HG02610 (cell line): ENCODE results near the gene GRM4.

Experiments used
- ATAC-seq: cut with Tn5 transposase; IDR thresholded peaks from one replicate; pipeline ENCODE4 v1.9.1; 2021; ENCODE audit warnings: mild to moderate bottlenecking, moderate library complexity; ENCODE audit not compliant: unreplicated experiment

The GRM4 gene

GRCh38 chr6:33983721-33984465 is 162.0 kb downstream of the GRM4 start:
- ATAC-seq = no peak

GRCh38 chr6:33983109-33983716 is 162.7 kb downstream of the GRM4 start:
- ATAC-seq = no peak

GRCh38 chr6:33981861-33982260 is 164.0 kb downstream of the GRM4 start:
- ATAC-seq = no peak

- ATAC-seq = no peak
Measured at GRCh38 chr6:33981421-33981820, 164.5 kb downstream of the GRM4 start.

GRCh38 chr6:33980176-33981175 is 165.4 kb downstream of the GRM4 start:
- ATAC-seq = no peak

- no peak for ATAC-seq
Measured at GRCh38 chr6:33979750-33980149, 166.1 kb downstream of the GRM4 start.

- no peak for ATAC-seq
Measured at GRCh38 chr6:33978412-33979150, 167.3 kb downstream of the GRM4 start.

- ATAC-seq = no peak
Measured at GRCh38 chr6:33977606-33978411, 168.1 kb downstream of the GRM4 start.

GRCh38 chr6:33976437-33977360 is 169.2 kb downstream of the GRM4 start:
- ATAC-seq = no peak

GRCh38 chr6:33975661-33976436 is 170.0 kb downstream of the GRM4 start:
- no peak for ATAC-seq

- ATAC-seq = no peak
Measured at GRCh38 chr6:33974471-33974870, 171.4 kb downstream of the GRM4 start.

- ATAC-seq = no peak
Measured at GRCh38 chr6:33974030-33974429, 171.9 kb downstream of the GRM4 start.

- ATAC-seq = no peak
Measured at GRCh38 chr6:33971580-33971979, 174.3 kb downstream of the GRM4 start.
